H9 (cell line): ENCODE data around the gene RIMBP3C. TPM values are rescaled to one million over a fixed set of nuclear protein-coding genes. Genes with fewer than 3 reads are reported as not detected.

Experiments
- DNase-seq: peaks from one replicate; pipeline ENCODE4 v3.0.0-alpha.2; 2017
- H2AFZ ChIP-seq: one replicate; pipeline ENCODE4 v1.6.1; 2013; ENCODE audit warnings: mild to moderate bottlenecking, low read length, control low read depth, moderate library complexity
- H2AK5ac ChIP-seq: 2 replicates; pipeline ENCODE4 v1.6.1; 2013; ENCODE audit warnings: low read length, control low read depth, mixed read lengths; ENCODE audit not compliant: insufficient read length
- H2BK120ac ChIP-seq: one replicate; pipeline ENCODE4 v1.6.1; 2013; ENCODE audit warnings: low read depth, mild to moderate bottlenecking, low read length, control low read depth, inconsistent platforms; ENCODE audit not compliant: poor library complexity, severe bottlenecking
- H2BK12ac ChIP-seq: 2 replicates; pipeline ENCODE4 v1.6.1; 2013; ENCODE audit warnings: low read length, control low read depth, mixed read lengths, low read depth; ENCODE audit not compliant: insufficient read length
- H2BK15ac ChIP-seq: 2 replicates; pipeline ENCODE4 v1.6.1; 2013; ENCODE audit warnings: low read depth, low read length, control low read depth
- H2BK20ac ChIP-seq: one replicate; pipeline ENCODE4 v1.6.1; 2013; ENCODE audit warnings: low read depth, mild to moderate bottlenecking, low read length, control low read depth, inconsistent platforms; ENCODE audit not compliant: poor library complexity, severe bottlenecking
- H2BK5ac ChIP-seq: 2 replicates; pipeline ENCODE4 v1.6.1; 2013; ENCODE audit warnings: low read length, control low read depth, mixed read lengths; ENCODE audit not compliant: insufficient read length
- H3K14ac ChIP-seq: 2 replicates; pipeline ENCODE4 v1.6.1; 2013; ENCODE audit warnings: low read length, control low read depth; ENCODE audit not compliant: insufficient read depth
- H3K18ac ChIP-seq: 2 replicates; pipeline ENCODE4 v1.6.1; 2013; ENCODE audit warnings: low read depth, mild to moderate bottlenecking, mixed read lengths, low read length, control low read depth; ENCODE audit not compliant: insufficient read length
- H3K23ac ChIP-seq: 2 replicates; pipeline ENCODE4 v1.6.1; 2013; ENCODE audit warnings: low read length, control low read depth, mixed read lengths, low read depth; ENCODE audit not compliant: insufficient read length
- H3K23me2 ChIP-seq: 2 replicates; pipeline ENCODE4 v1.6.1; 2013; ENCODE audit warnings: low read depth, mild to moderate bottlenecking, mixed read lengths, low read length, control low read depth; ENCODE audit not compliant: insufficient read length, poor library complexity, severe bottlenecking
- H3K27ac ChIP-seq: 2 replicates; pipeline ENCODE4 v1.5.1; 2013; ENCODE audit warnings: low read length, control low read depth, mixed read lengths, low read depth; ENCODE audit not compliant: insufficient read length
- H3K27me3 ChIP-seq: 2 replicates; pipeline ENCODE4 v1.6.1; 2013; ENCODE audit warnings: low read length, control low read depth, inconsistent platforms; ENCODE audit not compliant: insufficient read depth
- H3K4ac ChIP-seq: 2 replicates; pipeline ENCODE4 v1.6.1; 2013; ENCODE audit warnings: low read depth, mild to moderate bottlenecking, control low read depth, inconsistent platforms, low read length, moderate library complexity
- H3K4me1 ChIP-seq: 2 replicates; pipeline ENCODE4 v1.6.1; 2013; ENCODE audit warnings: low read length, control low read depth, inconsistent platforms; ENCODE audit not compliant: insufficient read depth
- H3K4me2 ChIP-seq: 2 replicates; pipeline ENCODE4 v1.6.1; 2013; ENCODE audit warnings: low read length, control low read depth, mixed read lengths; ENCODE audit not compliant: insufficient read length, insufficient read depth
- H3K56ac ChIP-seq: 2 replicates; pipeline ENCODE4 v1.6.1; 2013; ENCODE audit warnings: low read depth, mild to moderate bottlenecking, mixed read lengths, low read length, control low read depth; ENCODE audit not compliant: insufficient read length
- H3K79me1 ChIP-seq: 2 replicates; pipeline ENCODE4 v1.6.1; 2013; ENCODE audit warnings: low read depth, mild to moderate bottlenecking, moderate library complexity, low read length, control low read depth, inconsistent platforms; ENCODE audit not compliant: insufficient read depth, poor library complexity, severe bottlenecking
- H3K79me2 ChIP-seq: 2 replicates; pipeline ENCODE4 v1.6.1; 2013; ENCODE audit warnings: low read length, control low read depth, inconsistent platforms; ENCODE audit not compliant: insufficient read depth
- H3K9ac ChIP-seq: 2 replicates; pipeline ENCODE4 v1.6.1; 2013; ENCODE audit warnings: low read length, control low read depth, mixed read lengths; ENCODE audit not compliant: insufficient read length; ENCODE audit errors: extremely low read depth
- H3K9me3 ChIP-seq: one replicate; pipeline ENCODE4 v1.6.1; 2013; ENCODE audit warnings: low read depth, low read length, inconsistent platforms; ENCODE audit not compliant: control insufficient read depth
- H3T11ph ChIP-seq: one replicate; pipeline ENCODE4 v1.6.1; 2013; ENCODE audit warnings: mild to moderate bottlenecking, low read length, control low read depth, inconsistent platforms
- H4K20me1 ChIP-seq: one replicate; pipeline ENCODE4 v1.6.1; 2013; ENCODE audit not compliant: control insufficient read depth, insufficient read length, insufficient read depth
- H4K5ac ChIP-seq: 2 replicates; pipeline ENCODE4 v1.6.1; 2013; ENCODE audit warnings: low read depth, mild to moderate bottlenecking, mixed read lengths, low read length, control low read depth; ENCODE audit not compliant: insufficient read length
- H4K8ac ChIP-seq: replicated peaks from 2 replicates; pipeline ENCODE4 v1.6.1; 2013; ENCODE audit warnings: low read length, control low read depth, mixed read lengths, low read depth; ENCODE audit not compliant: insufficient read length
- H4K91ac ChIP-seq: 2 replicates; pipeline ENCODE4 v1.6.1; 2013; ENCODE audit warnings: low read depth, mild to moderate bottlenecking, moderate library complexity, mixed read lengths, low read length, control low read depth; ENCODE audit not compliant: insufficient read length
- H3K27ac Mint-ChIP-seq, 3 experiments: 2 replicates in 2 of 3; 3 replicates in 1 of 3; pipeline ENCODE4 v1.8.0; 2020 to 2021; ENCODE audit warnings: mixed read lengths in 3 of 3, mild to moderate bottlenecking in 1 of 3, moderate library complexity in 1 of 3
- H3K27me3 Mint-ChIP-seq: 2 replicates; pipeline ENCODE4 v1.8.0; 2021; ENCODE audit warnings: low read depth, mild to moderate bottlenecking, moderate library complexity, mixed read lengths
- H3K36me3 Mint-ChIP-seq, 3 experiments: 2 replicates in 2 of 3; 3 replicates in 1 of 3; pipeline ENCODE4 v1.8.0; 2020 to 2021; ENCODE audit warnings: low read depth in 3 of 3, mixed read lengths in 3 of 3; ENCODE audit not compliant: insufficient read depth in 1 of 3
- H3K4me1 Mint-ChIP-seq, 2 experiments: 2 replicates each; pipeline ENCODE4 v1.8.0; 2020; ENCODE audit warnings: mixed read lengths in 2 of 2
- H3K4me3 Mint-ChIP-seq, 2 experiments: 2 replicates in 1 of 2; 3 replicates in 1 of 2; pipeline ENCODE4 v1.8.0; 2020 to 2021; ENCODE audit warnings: mild to moderate bottlenecking in 2 of 2, mixed read lengths in 2 of 2, moderate library complexity in 1 of 2
- H3K9me3 Mint-ChIP-seq, 2 experiments: 2 replicates in 1 of 2; 3 replicates in 1 of 2; pipeline ENCODE4 v1.8.0; 2020; ENCODE audit warnings: mild to moderate bottlenecking in 2 of 2, mixed read lengths in 2 of 2, moderate library complexity in 1 of 2
- whole genome bisulfite sequencing: extraction: QIAGEN DNeasy Blood & Tissue Kit; methylation state at CpG from one replicate; pipeline ENCODE4 v1.1.7; 2013; ENCODE audit warnings: missing lambda C conversion rate, low lambda C conversion rate, mixed read lengths; ENCODE audit not compliant: insufficient read length; ENCODE audit errors: extremely low coverage; 5-methylcytosine and 5-hydroxymethylcytosine counted together
- total RNA-seq: library from RNA; stranded (reverse); gene quantifications from 2 replicates; pipeline ENCODE4 v1.2.1, GENCODE V29; 2021
- TF ChIP-seq, protein P1 (sequence below): fragments of 200-600 bp; sonication (generic); conservative IDR thresholded peaks from 3 replicates; pipeline ENCODE4 v1.8.0; 2021; ENCODE audit warnings: antibody characterized with exemption, mild to moderate bottlenecking

Gene RIMBP3C
- total RNA-seq, 1 experiment from 2014 or later = 0.44 TPM

DNA sequence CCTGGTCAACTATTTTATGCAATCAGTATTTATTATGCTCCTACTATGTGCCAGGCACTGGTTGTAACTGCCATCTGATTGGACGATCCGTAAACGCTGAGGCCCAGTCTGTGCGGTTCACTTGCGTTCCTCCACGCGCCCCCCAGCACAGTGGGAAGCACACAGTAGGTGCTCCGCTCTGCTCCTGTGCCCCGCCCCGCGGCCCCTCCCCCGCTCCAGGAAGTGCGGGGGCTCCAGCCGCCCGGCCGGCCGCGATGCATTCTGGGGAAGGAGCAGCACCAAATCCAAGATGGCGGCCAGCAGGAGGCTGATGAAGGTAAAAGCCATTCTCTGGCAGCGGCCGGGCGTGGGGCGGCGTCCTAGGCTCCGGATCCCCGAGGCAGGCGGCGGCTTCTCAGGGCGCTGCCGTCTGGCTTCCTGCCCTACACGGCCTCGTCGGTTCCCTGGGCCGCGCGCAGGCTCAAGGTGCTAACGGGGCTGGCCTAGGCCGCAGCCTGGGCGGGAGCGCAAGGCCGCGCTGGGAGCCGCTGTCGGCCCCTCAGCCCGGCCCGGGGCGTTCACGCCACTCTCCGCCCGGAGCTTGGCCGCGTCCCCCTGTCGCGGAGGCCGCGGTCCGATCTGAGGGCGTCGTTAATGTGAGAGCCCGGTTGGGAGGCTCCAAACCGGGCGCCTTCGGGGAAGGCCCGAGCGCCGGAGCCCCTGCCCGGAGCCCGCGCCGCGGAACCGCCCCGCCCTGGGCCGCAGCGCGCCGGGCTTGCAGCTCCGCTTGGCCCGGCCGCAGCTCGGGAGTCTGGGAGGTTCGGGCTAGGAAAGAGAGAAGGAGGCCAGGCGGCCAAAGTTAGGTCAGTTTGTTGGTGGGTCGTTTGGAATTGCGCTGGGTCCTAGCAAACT lies 16.4 kb upstream of the RIMBP3C start, which contains the start of gene UBE2L3:
UBE2L3 (plus strand) TSS at position 259 of the 891 bp plus-strand sequence; CDS start at position 290, 31 bp downstream.
- Histone ChIP-seq H4K91ac (no peak within 1 kb of the TSS), H2BK15ac (no peak within 1 kb of the TSS), H3K79me2 (peaks cover 42% of the 10 kb centered on the region), H2BK120ac (no peak within 1 kb of the TSS), H2AK5ac (no peak within 1 kb of the TSS), H3K4ac (no peak within 1 kb of the TSS; the same call in 1 of the 2 replicates), H4K5ac (no peak within 1 kb of the TSS), H2AFZ (no peak within 1 kb of the TSS), H3K18ac (peak within 1 kb of the TSS; percentile 99), H2BK12ac (no peak within 1 kb of the TSS), H3K56ac (no peak within 1 kb of the TSS), H3K79me1 (peaks cover 3% of the 10 kb centered on the region), H3K9ac (peak within 1 kb of the TSS; percentile 93), H4K8ac (no peak within 1 kb of the TSS), H3K27me3 (no peaks in the 10 kb centered on the region), H3K23me2 (peaks cover 8% of the 10 kb centered on the region), H3K14ac (peak within 1 kb of the TSS; percentile 99), H3K23ac (no peak within 1 kb of the TSS), H3K4me2 (peak within 1 kb of the TSS; percentile 76), H3K4me1 (no peaks in the 10 kb centered on the region; the same call in 1 of the 2 replicates), H2BK5ac (peak within 1 kb of the TSS; percentile 29), H3K9me3 (no peaks in the 10 kb centered on the region), H3T11ph (no peak within 1 kb of the TSS), H2BK20ac (no peak within 1 kb of the TSS), H3K27ac (no peak within 1 kb of the TSS), H4K20me1 (peaks cover 2% of the 10 kb centered on the region)
- Mint-ChIP-seq H3K27ac (peak within 1 kb of the TSS; percentile 86 to 98 (median 98); a peak in 6 of 7 replicates), H3K27me3 (peaks cover 6% of the 10 kb centered on the region; the same call in 1 of the 2 replicates), H3K4me3 (peak within 1 kb of the TSS; percentile 93 to 98), H3K9me3 (no peaks in the 10 kb centered on the region), H3K4me1 (peaks cover 29% of the 10 kb centered on the region in 2 experiments), H3K36me3 (peaks cover 6 to 17% (median 8%) of the 10 kb centered on the region in 3 experiments; a peak in 6 of 7 replicates)
- TF ChIP-seq, protein P1, sequence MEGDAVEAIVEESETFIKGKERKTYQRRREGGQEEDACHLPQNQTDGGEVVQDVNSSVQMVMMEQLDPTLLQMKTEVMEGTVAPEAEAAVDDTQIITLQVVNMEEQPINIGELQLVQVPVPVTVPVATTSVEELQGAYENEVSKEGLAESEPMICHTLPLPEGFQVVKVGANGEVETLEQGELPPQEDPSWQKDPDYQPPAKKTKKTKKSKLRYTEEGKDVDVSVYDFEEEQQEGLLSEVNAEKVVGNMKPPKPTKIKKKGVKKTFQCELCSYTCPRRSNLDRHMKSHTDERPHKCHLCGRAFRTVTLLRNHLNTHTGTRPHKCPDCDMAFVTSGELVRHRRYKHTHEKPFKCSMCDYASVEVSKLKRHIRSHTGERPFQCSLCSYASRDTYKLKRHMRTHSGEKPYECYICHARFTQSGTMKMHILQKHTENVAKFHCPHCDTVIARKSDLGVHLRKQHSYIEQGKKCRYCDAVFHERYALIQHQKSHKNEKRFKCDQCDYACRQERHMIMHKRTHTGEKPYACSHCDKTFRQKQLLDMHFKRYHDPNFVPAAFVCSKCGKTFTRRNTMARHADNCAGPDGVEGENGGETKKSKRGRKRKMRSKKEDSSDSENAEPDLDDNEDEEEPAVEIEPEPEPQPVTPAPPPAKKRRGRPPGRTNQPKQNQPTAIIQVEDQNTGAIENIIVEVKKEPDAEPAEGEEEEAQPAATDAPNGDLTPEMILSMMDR = no peak
- DNase-seq = peak; percentile 92
- no CpG with 5 or more reads among the region's 85 CpGs for WGBS
